HepG2 (cell line): ENCODE measurements around the gene DUS1L. TPM values are rescaled to one million over a fixed set of nuclear protein-coding genes. Genes with fewer than 3 reads are reported as not detected.

Experiments
- CENPT ChIP-seq: sonication (generic); formaldehyde crosslinking; IDR thresholded peaks from 2 replicates; pipeline ENCODE4 v1.8.0; 2022; ENCODE audit warnings: low read depth, mild to moderate bottlenecking, moderate library complexity, missing genetic modification reagents
- DBP ChIP-seq: sonication (generic); formaldehyde crosslinking; IDR thresholded peaks from 2 replicates; pipeline ENCODE4 v1.4.0; 2020; ENCODE audit warnings: missing genetic modification reagents; ENCODE audit errors: not compliant biosample characterization
- ELF1 ChIP-seq: sonication (generic); formaldehyde crosslinking; IDR thresholded peaks from 2 replicates; pipeline ENCODE4 v1.4.0; 2020; ENCODE audit warnings: missing genetic modification reagents
- KDM3A ChIP-seq: IDR thresholded peaks from 2 replicates; pipeline ENCODE4 v1.6.1; 2018; ENCODE audit warnings: low read depth, missing compliant biosample characterization
- KLF16 ChIP-seq, 2 experiments: sonication (generic) in 1 of 2; formaldehyde crosslinking in 1 of 2; IDR thresholded peaks; 2 replicates each; pipeline versions ENCODE4 v1.6.1 to v1.8.0; 2016 to 2023; ENCODE audit warnings: missing genetic modification reagents in 2 of 2, missing compliant biosample characterization in 1 of 2
- PHF8 ChIP-seq: sonication (generic); formaldehyde crosslinking; IDR thresholded peaks from 2 replicates; pipeline ENCODE4 v1.5.0; 2020; ENCODE audit warnings: missing genetic modification reagents
- PREB ChIP-seq: sonication (generic); formaldehyde crosslinking; IDR thresholded peaks from 2 replicates; pipeline ENCODE4 v1.4.0; 2020; ENCODE audit warnings: missing genetic modification reagents
- SP4 ChIP-seq: sonication (generic); formaldehyde crosslinking; IDR thresholded peaks from 2 replicates; pipeline ENCODE4 v1.8.1; 2023; ENCODE audit warnings: mild to moderate bottlenecking, missing genetic modification reagents
- TEAD2 ChIP-seq: sonication (generic); formaldehyde crosslinking; IDR thresholded peaks from 2 replicates; pipeline ENCODE4 v1.9.0; 2021; ENCODE audit warnings: missing genetic modification reagents
- ZBTB46 ChIP-seq: sonication (generic); formaldehyde crosslinking; IDR thresholded peaks from 2 replicates; pipeline ENCODE4 v1.4.0; 2020; ENCODE audit warnings: mild to moderate bottlenecking, missing genetic modification reagents, borderline replicate concordance
- ZNF546 ChIP-seq: sonication (generic); formaldehyde crosslinking; conservative IDR thresholded peaks from 2 replicates; pipeline ENCODE4 v1.8.1; 2023; ENCODE audit warnings: mild to moderate bottlenecking, missing genetic modification reagents
- ZNF780A ChIP-seq: sonication (generic); formaldehyde crosslinking; IDR thresholded peaks from 2 replicates; pipeline ENCODE4 v1.8.0; 2022; ENCODE audit warnings: mild to moderate bottlenecking, missing genetic modification reagents, moderate library complexity
- ZNF839 ChIP-seq: sonication (generic); formaldehyde crosslinking; IDR thresholded peaks from 2 replicates; pipeline ENCODE4 v1.4.0; 2020; ENCODE audit warnings: missing genetic modification reagents, mild to moderate bottlenecking, borderline replicate concordance
- ZSCAN22 ChIP-seq: sonication (generic); formaldehyde crosslinking; IDR thresholded peaks from 2 replicates; pipeline ENCODE4 v1.4.0; 2020; ENCODE audit warnings: mild to moderate bottlenecking, missing genetic modification reagents
- polyA plus RNA-seq, 8 experiments: library from polyadenylated mRNA; depleted of rRNA in 3 of 8; stranded (reverse) in 7 of 8; unstranded in 1 of 8; fragments of >200 nt; fragmentation: Illumina TruSeq in 4 of 8; extraction: Trizol in 4 of 8; gene quantifications; 2 replicates each; pipeline versions ENCODE4 v1.2.1 to v1.2.3, GENCODE V29; 2011 to 2016; ENCODE audit warnings: low read depth in 4 of 8, missing spikeins in 1 of 8, mixed read lengths in 1 of 8; ENCODE audit not compliant: insufficient read depth in 1 of 8
- total RNA-seq, 5 experiments: library from RNA; depleted of rRNA; stranded (reverse); fragments of >200 nt; fragmentation: Illumina TruSeq; extraction: Trizol; gene quantifications; 2 replicates each; pipeline ENCODE4 v1.2.3, GENCODE V29; 2016; ENCODE audit warnings: low read depth in 1 of 5
- TF ChIP-seq, protein P1 (sequence below): IDR thresholded peaks from 2 replicates; pipeline ENCODE4 v1.6.1; 2012; ENCODE audit warnings: inconsistent platforms
- TF ChIP-seq, protein P2 (sequence below): sonication (generic); formaldehyde crosslinking; IDR thresholded peaks from 2 replicates; pipeline ENCODE4 v1.4.0; 2020; ENCODE audit warnings: missing genetic modification reagents
- TF ChIP-seq, protein P3 (sequence below): sonication (generic); formaldehyde crosslinking; IDR thresholded peaks from 2 replicates; pipeline ENCODE4 v1.4.0; 2020; ENCODE audit warnings: missing genetic modification reagents

The DUS1L gene
- total and polyA plus RNA-seq, 2 of the 13 experiments (the other 11 are each of a cell fraction or from before 2014, with no cell fraction given) = 81.0 to 109 TPM

DNA sequence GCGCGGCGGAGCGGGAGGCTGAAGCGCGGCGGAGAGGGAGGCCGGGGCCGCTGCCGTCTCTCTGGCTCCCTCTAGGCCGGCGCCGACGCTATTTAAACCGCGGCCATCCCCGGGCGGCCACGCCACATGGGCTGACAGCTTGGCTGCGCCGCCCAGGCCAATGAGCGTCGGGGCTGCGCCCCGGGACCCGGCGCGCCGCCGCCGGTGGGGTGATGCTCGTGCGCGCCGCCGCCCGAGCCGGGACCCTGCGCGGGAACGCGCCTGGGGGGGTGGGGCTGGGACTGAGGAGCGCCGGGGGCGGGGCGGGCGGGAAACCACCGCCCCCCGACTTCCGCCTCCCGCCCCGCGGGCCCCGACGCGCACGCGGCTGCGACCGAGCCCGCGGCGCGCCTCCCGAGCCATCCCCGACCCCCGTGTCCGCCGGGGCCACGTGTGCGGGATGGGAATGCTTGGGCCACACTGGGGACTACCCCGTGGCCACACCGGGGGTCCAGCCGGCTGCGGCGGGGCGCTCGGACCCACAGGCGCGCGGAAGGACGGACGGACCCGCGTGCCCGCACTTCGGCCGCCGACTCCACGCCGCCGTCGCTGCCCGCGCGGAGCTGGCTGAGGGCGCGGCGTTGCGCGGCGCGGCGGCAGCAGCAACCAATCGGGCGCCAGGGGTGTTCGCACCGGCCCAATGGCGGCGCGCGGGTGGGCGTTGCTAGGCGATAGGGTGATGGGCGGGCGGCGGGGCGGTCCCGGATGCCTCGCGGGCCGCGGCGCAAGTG, 32.8 kb upstream of the DUS1L start, which contains the start of gene FASN (continued):
- TF ChIP-seq DBP = peak; percentile 87
- peak; percentile 80 for TF ChIP-seq CENPT (CRISPR knock-in tag)
- TF ChIP-seq PHF8 (CRISPR knock-in tag) = peak; percentile 61; the same call in 1 of the 2 replicates
- no peak for TF ChIP-seq ELF1
- peak; percentile 75; the same call in 1 of the 2 replicates for TF ChIP-seq ZNF546
- TF ChIP-seq KDM3A (CRISPR knock-in tag) = no peak
- peak; percentile 23 to 66; a peak in 1 of 4 replicates for TF ChIP-seq KLF16 (CRISPR knock-in tag; IDR thresholded peaks at IDR 0.05)
- peak; percentile 24; the same call in 1 of the 2 replicates for TF ChIP-seq TEAD2 (CRISPR knock-in tag)
- TF ChIP-seq, protein P1, sequence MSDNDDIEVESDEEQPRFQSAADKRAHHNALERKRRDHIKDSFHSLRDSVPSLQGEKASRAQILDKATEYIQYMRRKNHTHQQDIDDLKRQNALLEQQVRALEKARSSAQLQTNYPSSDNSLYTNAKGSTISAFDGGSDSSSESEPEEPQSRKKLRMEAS = no peak
- TF ChIP-seq ZBTB46 (CRISPR knock-in tag) = no peak
- no peak for TF ChIP-seq ZSCAN22 (CRISPR knock-in tag)
- TF ChIP-seq ZNF780A (CRISPR knock-in tag) = no peak
- TF ChIP-seq ZNF839 (CRISPR knock-in tag) = no peak
- TF ChIP-seq, protein P2, sequence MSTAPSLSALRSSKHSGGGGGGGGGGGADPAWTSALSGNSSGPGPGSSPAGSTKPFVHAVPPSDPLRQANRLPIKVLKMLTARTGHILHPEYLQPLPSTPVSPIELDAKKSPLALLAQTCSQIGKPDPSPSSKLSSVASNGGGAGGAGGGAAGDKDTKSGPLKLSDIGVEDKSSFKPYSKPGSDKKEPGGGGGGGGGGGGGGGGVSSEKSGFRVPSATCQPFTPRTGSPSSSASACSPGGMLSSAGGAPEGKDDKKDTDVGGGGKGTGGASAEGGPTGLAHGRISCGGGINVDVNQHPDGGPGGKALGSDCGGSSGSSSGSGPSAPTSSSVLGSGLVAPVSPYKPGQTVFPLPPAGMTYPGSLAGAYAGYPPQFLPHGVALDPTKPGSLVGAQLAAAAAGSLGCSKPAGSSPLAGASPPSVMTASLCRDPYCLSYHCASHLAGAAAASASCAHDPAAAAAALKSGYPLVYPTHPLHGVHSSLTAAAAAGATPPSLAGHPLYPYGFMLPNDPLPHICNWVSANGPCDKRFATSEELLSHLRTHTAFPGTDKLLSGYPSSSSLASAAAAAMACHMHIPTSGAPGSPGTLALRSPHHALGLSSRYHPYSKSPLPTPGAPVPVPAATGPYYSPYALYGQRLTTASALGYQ (CRISPR knock-in tag) = peak; percentile 34; the same call in 1 of the 2 replicates
- TF ChIP-seq PREB = 0 out of 2 replicates have a peak, but pooled peaks have one; percentile 79
- TF ChIP-seq, protein P3, sequence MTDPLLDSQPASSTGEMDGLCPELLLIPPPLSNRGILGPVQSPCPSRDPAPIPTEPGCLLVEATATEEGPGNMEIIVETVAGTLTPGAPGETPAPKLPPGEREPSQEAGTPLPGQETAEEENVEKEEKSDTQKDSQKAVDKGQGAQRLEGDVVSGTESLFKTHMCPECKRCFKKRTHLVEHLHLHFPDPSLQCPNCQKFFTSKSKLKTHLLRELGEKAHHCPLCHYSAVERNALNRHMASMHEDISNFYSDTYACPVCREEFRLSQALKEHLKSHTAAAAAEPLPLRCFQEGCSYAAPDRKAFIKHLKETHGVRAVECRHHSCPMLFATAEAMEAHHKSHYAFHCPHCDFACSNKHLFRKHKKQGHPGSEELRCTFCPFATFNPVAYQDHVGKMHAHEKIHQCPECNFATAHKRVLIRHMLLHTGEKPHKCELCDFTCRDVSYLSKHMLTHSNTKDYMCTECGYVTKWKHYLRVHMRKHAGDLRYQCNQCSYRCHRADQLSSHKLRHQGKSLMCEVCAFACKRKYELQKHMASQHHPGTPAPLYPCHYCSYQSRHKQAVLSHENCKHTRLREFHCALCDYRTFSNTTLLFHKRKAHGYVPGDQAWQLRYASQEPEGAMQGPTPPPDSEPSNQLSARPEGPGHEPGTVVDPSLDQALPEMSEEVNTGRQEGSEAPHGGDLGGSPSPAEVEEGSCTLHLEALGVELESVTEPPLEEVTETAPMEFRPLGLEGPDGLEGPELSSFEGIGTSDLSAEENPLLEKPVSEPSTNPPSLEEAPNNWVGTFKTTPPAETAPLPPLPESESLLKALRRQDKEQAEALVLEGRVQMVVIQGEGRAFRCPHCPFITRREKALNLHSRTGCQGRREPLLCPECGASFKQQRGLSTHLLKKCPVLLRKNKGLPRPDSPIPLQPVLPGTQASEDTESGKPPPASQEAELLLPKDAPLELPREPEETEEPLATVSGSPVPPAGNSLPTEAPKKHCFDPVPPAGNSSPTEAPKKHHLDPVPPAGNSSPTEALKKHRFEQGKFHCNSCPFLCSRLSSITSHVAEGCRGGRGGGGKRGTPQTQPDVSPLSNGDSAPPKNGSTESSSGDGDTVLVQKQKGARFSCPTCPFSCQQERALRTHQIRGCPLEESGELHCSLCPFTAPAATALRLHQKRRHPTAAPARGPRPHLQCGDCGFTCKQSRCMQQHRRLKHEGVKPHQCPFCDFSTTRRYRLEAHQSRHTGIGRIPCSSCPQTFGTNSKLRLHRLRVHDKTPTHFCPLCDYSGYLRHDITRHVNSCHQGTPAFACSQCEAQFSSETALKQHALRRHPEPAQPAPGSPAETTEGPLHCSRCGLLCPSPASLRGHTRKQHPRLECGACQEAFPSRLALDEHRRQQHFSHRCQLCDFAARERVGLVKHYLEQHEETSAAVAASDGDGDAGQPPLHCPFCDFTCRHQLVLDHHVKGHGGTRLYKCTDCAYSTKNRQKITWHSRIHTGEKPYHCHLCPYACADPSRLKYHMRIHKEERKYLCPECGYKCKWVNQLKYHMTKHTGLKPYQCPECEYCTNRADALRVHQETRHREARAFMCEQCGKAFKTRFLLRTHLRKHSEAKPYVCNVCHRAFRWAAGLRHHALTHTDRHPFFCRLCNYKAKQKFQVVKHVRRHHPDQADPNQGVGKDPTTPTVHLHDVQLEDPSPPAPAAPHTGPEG = peak; percentile 84
- peak; percentile 87 for TF ChIP-seq SP4 (CRISPR knock-in tag)
